Measurements from ENCODE around the gene OR6J1.
"Not testable (repeated sequence)": the region's sequence is repeated elsewhere in the genome, so short reads cannot be mapped to it uniquely, and the experiment has no call there.

Gene OR6J1

GRCh38 chr14:22610931-22611330, 33.2 kb downstream of the OR6J1 start:
- DNase-seq (ENCODE audit: extremely low read depth in 1 of 2, low read depth in 1 of 2): no peak

GRCh38 chr14:22607291-22607690, 36.9 kb downstream of the OR6J1 start:
- no peak for DNase-seq (ENCODE audit: extremely low read depth in 1 of 2, low read depth in 1 of 2)

GRCh38 chr14:22606380-22606779, 37.8 kb downstream of the OR6J1 start:
- DNase-seq (ENCODE audit: extremely low read depth in 1 of 2, low read depth in 1 of 2): no peak

- DNase-seq (ENCODE audit: extremely low read depth in 1 of 2, low read depth in 1 of 2): no peak
Measured at GRCh38 chr14:22602862-22603261, 41.3 kb downstream of the OR6J1 start.

- DNase-seq (ENCODE audit: extremely low read depth in 1 of 2, low read depth in 1 of 2): no peak
Measured at GRCh38 chr14:22601996-22602395, 42.2 kb downstream of the OR6J1 start.

- DNase-seq (ENCODE audit: extremely low read depth in 1 of 2, low read depth in 1 of 2): no peak
Measured at GRCh38 chr14:22601456-22601855, 42.7 kb downstream of the OR6J1 start.

GRCh38 chr14:22600027-22600426, 44.1 kb downstream of the OR6J1 start:
- no peak for DNase-seq (ENCODE audit: extremely low read depth in 1 of 2, low read depth in 1 of 2)

GRCh38 chr14:22599349-22599748, 44.8 kb downstream of the OR6J1 start:
- DNase-seq (ENCODE audit: extremely low read depth in 1 of 2, low read depth in 1 of 2): no peak

GRCh38 chr14:22598896-22599244, 45.3 kb downstream of the OR6J1 start:
- DNase-seq (ENCODE audit: extremely low read depth in 1 of 2, low read depth in 1 of 2): peak in 1 of 2 donors; percentile 32

GRCh38 chr14:22598099-22598895, 45.9 kb downstream of the OR6J1 start, which contains the start of gene ABHD4:
ABHD4 (plus strand) TSS chr14:22598300; CDS start chr14:22598307, 7 bp downstream.
- peak; percentile 34 to 39 for DNase-seq (ENCODE audit: extremely low read depth in 1 of 2, low read depth in 1 of 2)

GRCh38 chr14:22597771-22598098, 46.4 kb downstream of the OR6J1 start:
- DNase-seq (ENCODE audit: extremely low read depth in 1 of 2, low read depth in 1 of 2): no peak

GRCh38 chr14:22597265-22597664, 46.9 kb downstream of the OR6J1 start:
- DNase-seq (ENCODE audit: extremely low read depth in 1 of 2, low read depth in 1 of 2): no peak

GRCh38 chr14:22596354-22596879, 47.7 kb downstream of the OR6J1 start:
- no peak for DNase-seq (ENCODE audit: extremely low read depth in 1 of 2, low read depth in 1 of 2)

- no peak for DNase-seq (ENCODE audit: extremely low read depth in 1 of 2, low read depth in 1 of 2)
Measured at GRCh38 chr14:22594156-22594716, 49.9 kb downstream of the OR6J1 start.

GRCh38 chr14:22593601-22594000, 50.6 kb downstream of the OR6J1 start:
- no peak for DNase-seq (ENCODE audit: extremely low read depth in 1 of 2, low read depth in 1 of 2)

- no peak for DNase-seq (ENCODE audit: extremely low read depth in 1 of 2, low read depth in 1 of 2)
Measured at GRCh38 chr14:22593189-22593588, 51.0 kb downstream of the OR6J1 start.

GRCh38 chr14:22589096-22589839, 54.9 kb downstream of the OR6J1 start, which contains the start of gene DAD1:
DAD1 (minus strand) TSS chr14:22589224; CDS start chr14:22589157, 67 bp downstream.
- DNase-seq (ENCODE audit: extremely low read depth in 1 of 2, low read depth in 1 of 2): peak; percentile 98 to 100

GRCh38 chr14:22588526-22589095, 55.5 kb downstream of the OR6J1 start:
- no peak for DNase-seq (ENCODE audit: extremely low read depth in 1 of 2, low read depth in 1 of 2)

GRCh38 chr14:22587677-22588422, 56.3 kb downstream of the OR6J1 start:
- DNase-seq (ENCODE audit: extremely low read depth in 1 of 2, low read depth in 1 of 2): not testable (repeated sequence)

- DNase-seq (ENCODE audit: extremely low read depth in 1 of 2, low read depth in 1 of 2): no peak
Measured at GRCh38 chr14:22587247-22587646, 56.9 kb downstream of the OR6J1 start.

GRCh38 chr14:22583994-22584393, 60.2 kb downstream of the OR6J1 start:
- no peak for DNase-seq (ENCODE audit: extremely low read depth in 1 of 2, low read depth in 1 of 2)

Data from stimulated activated CD8-positive, alpha-beta memory T cell treated with anti-CD3 and anti-CD28 coated beads, Interleukin-7, amount 100 ng/mL, for 48 hours (primary cell).